Right kidney (tissue), 1 donor: ENCODE data around the gene CCNDBP1.

ENCODE experiments used
- DNase-seq: peaks from one replicate; pipeline ENCODE4 v3.0.0-alpha.2; 2016

Gene CCNDBP1

GRCh38 chr15:43243020-43243645, 57.9 kb downstream of the CCNDBP1 start:
- no peak for DNase-seq

GRCh38 chr15:43244092-43244491, 58.9 kb downstream of the CCNDBP1 start:
- DNase-seq: no peak

- no peak for DNase-seq
These were observed 61.1 kb downstream of the CCNDBP1 start for GRCh38 chr15:43246261-43246774.
